ENCODE measurements around the gene ZNF839.
"Not testable (repeated sequence)": the region's sequence is repeated elsewhere in the genome, so short reads cannot be mapped to it uniquely, and the experiment has no call there.

ZNF839 gene

DNA sequence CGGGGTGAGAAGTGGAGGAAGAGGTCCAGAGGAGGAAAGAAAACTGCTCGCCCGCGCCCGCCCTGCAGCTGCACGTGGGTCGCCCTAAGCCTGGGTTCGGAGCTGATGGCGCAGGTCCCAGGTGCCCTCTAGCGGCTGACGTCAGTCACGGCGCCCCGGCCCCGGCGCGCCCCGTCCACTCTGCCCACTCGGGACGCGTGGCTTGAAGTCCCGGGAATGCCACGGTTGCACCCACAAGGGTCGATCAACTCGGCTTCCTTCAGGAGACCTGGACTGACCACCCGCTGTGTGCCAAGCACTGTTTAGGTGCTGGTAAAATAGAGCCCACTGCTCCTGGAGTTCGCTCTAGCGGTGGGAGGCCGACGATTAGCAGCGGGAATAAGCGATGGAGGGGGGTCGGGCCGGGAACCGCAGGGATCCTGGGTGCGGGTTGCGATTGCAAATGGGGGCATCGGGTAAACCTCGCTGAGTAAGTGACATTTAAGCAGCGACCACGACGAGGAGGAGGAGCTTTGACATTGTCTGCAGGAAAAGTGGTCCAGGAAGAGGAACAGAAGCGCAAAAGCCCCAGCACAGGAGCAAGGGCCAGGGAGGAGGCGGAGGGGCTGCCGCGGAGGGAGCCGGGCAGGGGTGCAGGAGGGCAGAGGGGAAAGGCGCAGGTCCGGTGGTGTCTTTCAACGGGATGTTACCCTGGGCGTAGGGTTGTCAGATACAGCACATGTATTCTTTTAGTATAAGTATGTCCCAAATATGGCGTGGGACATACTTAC is 5.1 kb upstream of the ZNF839 start:
- peak; percentile 66 for DNase-seq (ENCODE audit: low spot score)

DNA sequence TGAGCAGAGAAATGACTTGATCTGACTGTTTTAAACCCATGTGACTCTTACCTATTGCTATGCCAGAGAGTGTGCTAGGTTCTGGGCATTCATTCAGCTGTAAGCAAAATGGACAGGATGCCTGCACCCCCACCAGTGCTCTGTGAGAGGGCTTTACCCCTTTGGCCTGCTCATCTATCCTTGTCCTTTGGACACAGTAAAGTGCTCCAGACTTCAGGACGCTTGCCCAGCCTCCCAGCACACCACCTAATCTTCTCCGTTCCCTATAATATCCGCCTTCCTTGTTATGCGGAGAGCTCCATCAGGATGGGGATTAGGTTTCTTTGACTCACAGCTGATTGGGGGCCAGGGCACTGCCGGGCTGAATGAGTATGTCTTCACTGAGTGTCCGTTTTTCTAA is 4.4 kb upstream of the ZNF839 start:
- peak; percentile 31 for DNase-seq (ENCODE audit: low spot score)

DNA sequence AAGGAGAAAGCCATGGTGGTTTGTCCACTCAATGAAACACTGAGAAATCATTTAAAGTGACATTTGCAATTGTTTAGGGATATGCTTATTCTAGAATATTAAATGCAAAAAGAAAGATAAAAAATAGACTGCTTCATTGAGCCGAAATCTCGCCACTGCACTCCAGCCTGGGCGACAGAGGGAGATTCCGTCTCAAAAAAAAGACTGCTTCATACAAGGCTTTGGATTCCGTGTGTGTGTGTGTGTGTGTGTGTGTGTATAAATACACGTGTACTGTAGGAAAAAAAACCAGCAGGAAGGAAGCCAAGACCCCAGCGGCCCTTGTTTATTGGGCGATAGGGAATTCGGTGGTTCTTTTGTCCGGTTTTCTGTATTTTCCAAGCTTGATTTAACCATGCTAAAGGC is 3.2 kb upstream of the ZNF839 start:
- no peak for DNase-seq (ENCODE audit: low spot score)

DNA sequence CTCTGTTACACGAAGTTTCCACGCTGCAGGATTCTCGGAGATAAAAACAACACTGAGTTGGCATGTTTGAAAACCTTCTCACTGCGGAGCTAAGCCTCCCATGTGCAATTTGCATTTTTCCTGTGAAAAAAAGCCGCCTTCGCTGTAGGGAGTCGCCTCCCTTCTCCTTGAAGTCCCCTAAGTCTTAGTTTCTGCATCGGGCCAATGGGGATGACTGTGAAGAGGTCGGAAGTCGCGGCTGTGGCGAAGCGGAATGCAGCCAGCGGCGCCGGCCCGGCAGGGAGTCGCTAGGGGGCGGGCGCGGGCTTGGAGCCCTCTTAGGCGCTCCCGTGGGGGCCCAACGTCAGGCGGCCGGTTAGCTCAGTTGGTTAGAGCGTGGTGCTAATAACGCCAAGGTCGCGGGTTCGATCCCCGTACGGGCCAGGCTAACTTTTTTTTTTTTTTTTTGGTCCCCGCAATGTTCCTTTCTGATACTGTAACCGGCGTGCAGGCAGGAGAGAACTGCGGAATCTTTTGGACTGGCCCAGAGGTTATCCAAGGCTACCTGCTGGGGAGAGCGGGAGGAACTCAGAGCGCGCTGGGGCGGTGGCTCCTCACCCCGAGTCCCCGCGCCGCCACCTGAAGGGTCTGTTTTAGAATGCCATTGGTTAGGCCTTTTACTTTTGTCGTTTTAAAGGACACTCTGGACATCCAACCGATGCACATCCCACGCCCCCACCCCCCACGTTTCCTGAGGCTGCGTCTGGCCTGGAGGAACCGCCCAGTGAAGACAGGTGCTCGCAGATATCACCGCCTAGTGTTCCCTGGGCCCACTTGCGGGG is 2.6 kb upstream of the ZNF839 start:
- DNase-seq (ENCODE audit: low spot score): peak; percentile 84

DNA sequence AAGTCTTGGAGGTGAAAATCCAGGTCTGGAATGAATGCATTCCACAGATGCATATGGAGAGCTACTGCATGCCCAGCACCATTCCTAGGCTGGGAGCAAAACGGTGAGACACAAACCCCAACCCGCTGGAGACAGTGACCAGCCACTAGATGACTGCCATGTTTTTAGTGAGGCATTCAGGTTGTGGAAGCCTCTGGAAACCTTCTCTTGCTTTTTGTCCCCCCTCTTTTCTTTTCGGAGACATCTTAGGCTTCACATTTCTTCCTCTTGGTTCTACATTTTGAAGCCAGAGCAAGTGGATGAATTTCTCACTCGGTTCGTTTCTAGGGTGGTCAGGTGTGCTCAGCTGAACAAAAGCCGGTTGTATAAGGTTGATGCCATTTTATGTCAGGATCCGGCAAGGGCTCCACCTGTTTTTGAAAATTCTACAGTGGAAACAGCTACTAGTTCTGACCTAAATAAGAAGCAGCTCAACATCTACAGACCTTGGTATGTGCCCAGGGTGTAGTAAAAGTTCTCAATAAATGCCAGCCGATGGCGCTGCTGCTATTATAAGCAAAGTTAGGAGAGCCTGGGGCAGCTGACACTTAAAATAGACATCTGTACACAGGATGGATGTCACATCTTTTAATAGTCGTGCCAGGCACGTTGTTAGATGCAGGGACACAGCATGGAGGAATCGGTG is 1.8 kb upstream of the ZNF839 start:
- DNase-seq (ENCODE audit: low spot score): no peak

DNA sequence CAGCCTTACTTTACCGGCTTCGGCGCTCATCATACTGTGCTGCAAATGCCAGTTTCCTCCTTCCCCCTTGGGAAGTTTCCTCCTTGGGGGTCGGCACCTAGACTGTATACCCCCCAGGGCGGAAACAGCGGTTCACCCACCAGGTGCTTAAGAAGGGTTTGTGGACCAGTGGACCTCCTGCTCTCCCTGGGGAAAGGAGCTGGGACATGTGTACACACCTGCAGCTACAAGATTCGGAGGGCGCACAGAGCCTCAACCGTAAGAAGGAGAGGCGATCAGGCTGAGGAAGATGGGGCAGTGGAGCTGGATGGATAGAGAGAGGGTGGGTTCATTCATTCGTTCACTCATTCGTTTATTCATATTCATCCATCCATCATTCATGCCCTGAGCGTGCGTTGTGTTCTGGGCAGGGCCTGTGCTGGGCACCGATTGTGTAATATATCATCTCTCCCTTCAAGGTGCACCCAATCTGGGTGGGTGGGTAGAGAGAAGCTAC is 717 bp upstream of the ZNF839 start:
- DNase-seq (ENCODE audit: low spot score): no peak

DNA sequence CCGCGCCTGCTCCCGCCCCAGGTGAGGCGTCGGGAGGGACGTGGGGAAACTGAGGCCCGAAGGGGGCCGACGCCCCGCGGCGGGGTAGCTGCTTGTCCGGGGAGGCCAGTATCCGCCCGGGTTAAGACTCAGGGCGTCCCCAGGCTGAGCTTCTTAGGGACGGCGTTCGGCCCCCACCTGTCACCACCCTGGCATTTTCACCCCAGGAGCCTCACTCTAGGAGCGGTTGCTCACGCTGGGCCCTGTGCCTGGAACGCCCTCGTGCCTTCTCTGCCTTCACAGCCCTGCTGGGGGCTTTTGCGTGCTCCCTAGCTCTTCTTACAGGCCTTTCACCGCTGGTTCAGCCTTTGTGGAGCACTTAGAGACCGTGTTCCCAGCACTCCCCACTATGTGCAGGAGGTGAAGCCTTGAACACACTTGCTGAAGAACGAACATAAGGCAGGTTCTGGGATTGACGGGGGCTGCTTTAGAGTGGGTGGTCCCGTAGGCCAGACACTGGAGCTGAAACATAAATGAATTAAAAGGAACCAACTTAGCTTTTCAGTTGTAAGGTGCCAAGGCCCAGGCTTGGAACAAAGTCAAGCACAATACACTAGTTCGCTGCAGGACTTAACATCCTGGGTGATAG is 601 bp downstream of the ZNF839 start:
- no peak for DNase-seq (ENCODE audit: low spot score)

DNA sequence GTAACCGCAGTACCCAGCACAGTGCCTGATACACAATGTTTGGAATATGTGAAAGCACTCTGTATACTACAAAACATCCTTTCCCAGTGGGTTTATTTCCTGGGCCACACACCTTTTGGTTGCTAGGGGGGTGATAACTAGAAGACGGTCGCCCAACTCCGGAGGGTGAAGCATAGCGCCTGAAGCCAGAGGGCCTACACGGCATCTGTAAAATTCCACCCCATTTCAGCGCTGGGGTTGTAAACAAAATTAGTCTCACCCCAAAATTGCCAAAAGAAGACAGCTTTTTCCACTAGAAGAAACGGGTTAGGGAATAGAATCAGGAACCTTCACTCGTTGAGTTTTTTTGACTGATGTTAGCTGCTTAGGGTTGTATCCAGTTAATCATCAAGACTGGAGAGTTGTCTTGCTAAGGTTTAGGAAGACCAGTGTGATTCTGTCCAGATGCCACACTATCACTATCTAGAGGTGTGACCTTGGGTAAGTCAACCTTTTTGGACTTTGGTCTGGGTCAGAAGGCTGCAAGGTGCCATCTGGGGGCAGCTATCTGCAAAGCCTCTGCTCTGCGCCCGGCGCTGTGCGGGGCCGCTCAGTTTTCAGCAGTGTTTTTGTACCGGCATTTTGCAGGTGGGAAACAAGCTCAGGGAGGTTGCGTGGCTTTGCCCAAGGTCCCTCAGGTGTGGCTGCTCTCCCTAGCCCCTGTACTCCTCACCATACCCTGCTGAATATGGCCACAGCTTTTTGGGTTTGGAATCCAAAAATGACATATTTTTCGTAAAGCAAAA is 1.3 kb downstream of the ZNF839 start:
- DNase-seq (ENCODE audit: low spot score): no peak

DNA sequence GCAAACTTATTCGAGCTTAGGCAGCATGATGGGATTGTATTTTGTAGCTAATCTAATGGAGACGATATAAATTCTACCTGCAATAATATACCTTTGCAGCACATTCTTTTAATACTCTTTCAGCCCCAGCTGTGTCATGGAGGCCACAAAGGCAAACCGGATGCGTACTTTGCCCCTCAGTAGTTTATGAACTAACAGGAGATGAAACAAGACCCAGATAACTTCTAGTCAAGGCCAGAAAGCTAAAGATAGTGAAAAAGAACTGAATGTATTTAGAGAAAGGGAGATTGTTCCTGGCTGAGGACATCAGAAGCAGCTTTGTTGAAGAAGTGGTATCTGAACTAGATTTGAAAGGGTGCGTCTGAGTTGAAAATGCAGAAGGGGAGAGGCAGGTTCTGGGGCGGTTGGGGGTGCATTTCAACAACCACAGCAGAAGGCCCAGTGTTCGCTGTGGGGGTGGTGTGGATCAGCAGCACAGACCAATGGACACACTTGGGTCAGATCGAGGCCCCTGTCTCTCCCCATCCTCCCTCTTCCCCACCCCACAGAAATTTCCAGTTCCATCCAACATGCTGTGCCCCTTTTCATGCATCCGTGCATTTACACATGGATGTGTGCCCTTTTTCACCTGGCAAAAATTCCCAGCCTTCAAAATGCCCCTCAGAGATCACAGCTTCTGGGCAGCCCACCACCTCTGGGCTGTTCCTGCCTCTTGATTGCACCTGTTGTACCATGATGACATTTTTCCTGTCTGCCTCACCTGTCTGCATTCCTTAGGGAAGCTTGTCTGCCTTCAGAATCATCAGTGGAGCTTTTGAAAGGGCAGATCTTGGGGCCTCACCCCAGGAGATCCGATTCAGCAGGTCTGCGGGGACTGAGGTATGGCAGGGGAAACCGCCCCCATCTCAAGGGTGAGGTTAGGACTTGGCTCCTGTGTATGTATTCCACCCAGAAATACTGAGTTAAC is 2.2 kb downstream of the ZNF839 start:
- DNase-seq (ENCODE audit: low spot score): no peak

DNA sequence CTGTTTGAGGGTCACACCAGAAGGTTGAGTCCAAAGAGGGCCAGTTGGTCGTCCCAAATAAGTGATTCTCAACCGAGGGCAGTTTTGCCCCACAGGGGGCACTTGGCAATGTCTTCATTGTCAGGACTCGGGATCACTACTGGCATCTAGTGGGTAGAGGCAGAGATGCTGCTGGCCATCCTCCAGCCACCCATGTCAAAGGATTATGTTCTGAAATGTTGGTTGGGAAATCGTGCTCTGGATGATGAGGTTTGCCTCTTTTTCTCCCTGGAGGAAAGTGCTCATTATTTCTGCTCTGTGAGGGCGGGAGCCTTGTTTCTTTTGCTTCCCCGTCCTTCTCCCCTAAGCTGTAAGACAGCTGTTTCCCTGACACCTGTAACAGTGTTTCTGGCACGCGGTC is 3.6 kb downstream of the ZNF839 start:
- no peak for DNase-seq (ENCODE audit: low spot score)

DNA sequence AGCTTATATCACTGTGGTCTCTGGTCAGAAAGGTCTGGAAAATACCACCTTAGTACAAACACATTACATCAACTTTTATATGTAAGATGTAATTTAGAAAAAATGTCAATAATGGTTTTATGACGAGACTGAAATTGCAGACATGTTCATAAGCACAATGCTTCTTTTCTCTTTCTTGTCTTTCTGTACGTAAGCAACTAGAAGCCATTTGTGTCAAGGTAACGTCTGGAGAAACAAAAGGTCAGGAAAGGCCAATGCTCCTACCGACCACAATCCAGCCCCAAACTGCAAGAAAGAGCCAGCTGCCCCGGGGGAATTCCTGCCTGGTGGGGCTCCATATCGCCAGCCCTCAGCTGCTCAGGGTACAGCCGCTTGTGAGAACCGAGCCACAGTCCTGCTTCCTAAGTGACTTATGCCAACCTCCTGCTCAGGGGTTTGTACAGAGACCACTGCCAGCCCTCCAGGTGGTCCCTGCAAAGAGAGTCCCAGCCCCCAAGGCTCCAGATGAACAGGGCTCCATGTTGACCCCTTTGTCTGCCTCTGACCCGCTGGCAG is 6.3 kb downstream of the ZNF839 start:
- DNase-seq (ENCODE audit: low spot score): no peak

DNA sequence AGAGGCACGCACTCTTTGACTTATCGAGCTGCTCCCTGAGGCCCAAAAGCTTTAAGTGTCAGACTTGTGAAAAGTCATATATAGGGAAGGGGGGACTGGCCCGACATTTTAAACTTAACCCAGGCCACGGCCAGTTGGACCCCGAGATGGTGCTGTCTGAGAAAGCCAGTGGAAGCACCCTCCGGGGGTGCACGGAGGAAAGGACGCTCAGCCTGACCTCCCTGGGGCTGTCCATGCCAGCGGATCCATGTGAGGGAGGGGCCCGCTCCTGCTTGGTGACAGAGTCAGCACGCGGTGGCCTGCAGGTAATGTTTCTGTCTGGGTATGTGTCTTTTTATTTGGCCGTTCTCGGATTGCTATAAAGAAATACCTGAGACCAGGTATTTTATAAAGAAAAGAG is 7.0 kb downstream of the ZNF839 start:
- DNase-seq (ENCODE audit: low spot score): no peak

DNA sequence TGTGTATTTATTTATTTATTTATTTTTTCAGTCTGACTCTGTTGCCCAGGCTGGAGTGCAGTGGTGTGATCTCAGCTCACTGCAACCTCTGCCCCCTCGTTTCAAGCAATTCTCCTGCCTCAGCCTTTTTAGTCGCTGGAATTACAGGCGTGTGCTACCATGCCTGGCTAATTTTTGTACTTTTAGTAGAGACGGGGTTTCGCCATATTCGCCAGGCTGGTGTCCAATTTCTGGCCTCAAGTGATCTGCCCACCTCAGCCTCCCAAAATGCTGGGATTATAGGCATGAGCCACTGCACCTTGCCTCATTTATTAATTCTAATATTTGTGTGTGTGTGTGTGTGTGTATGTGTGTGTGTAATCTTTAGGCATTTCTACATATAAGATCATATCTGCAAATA is 9.8 kb downstream of the ZNF839 start:
- not testable (repeated sequence) for DNase-seq (ENCODE audit: low spot score)

DNA sequence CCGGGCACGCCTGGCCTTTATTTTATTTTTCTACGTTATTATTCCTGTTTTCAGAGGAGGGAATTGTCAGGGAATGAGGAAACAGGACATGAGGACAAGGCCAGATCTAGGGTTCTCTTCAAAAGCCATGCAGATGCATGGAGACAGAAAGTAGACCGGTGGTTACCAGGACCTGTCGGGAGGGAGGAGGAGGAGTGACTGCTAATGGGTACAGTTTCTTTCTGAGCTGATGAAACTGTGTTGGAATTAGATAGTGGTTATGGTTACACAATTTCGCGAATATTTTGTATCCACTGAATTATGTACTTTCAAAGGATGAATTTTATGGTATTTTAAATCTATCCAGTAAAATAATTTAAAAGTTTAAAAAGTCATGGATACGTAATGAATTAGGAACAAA is 11.3 kb downstream of the ZNF839 start:
- DNase-seq (ENCODE audit: low spot score): no peak

DNA sequence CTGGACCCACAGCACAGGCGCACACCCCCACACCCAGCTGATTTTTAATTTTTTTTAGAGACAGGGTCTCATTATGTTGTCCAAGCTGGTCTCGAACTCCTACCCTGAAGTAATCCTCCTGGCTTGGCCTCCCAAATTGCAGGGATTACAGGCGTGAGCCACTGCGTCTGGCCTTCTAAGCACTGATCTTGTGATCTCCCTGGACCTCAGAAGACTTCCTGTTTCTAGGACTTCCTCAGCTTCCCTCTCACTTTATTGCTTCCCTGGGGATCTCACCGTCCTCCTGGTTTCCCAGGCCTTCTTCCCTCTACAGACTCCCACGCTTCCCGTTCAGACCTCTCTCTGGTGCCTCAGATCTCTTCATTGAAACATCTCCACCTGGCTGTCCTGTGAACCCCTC is 13.8 kb downstream of the ZNF839 start:
- no peak for DNase-seq (ENCODE audit: low spot score)

DNA sequence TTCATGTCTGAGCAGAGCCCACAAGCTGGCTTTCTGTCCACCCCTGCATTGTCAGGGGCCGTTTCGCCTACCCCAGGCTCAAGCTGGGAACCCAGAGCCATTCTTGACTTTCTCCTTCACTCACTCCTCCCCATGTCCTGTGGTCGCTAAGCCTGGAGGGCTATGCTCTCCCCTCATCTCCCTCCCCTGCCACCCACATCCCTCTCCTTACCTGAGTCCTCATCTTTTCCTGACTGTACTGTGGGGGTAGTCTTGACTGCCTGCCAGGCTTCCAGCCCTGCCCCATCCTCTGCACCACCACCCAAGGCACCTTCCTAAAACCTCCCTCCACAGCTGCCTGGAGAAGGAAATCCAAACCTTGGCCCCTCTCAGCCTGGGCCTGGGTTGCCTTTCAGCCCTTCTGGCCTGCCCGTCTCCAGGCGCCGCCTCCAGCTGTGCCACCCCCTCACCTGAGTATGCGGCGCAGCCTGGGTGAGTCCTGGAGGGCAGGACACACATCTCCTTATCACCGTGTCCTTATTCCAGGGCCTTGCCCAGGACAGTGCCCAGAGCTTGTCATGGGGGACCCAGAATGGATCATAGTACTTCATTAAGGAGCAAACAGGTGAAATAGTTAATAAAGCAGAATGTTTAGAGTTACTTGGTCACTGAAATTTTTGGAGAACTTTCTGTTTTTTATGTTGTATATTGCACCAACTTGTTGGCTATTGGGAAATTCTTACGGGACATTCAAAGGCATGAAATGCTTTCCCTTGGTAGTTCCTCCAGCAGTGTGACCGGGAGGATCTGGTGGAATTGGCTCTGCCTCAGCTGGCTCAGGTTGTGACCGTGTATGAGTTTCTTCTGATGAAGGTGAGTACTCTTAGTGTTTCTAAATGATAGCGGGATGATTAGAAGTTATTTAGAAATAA is 14.5 kb downstream of the ZNF839 start:
- DNase-seq (ENCODE audit: low spot score): no peak

DNA sequence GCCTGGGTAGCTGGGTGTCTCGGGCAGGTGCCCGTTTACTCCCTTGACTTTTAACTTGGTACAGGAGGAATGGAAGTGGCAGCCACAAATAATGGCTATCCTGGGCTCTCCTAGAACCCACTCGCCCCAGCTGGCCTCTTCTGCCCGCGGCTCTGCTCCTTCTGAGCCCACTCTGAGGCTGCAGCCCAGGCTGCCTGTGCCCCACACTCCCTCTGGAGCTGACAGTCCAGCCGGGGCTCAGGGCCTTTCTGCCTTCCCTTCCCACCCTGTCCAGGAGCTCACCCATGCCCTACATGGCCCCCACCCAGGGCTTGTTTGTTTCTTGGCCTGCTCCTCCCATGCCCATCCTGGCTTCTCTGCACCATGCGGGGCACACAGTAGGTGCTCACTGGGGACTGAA is 15.6 kb downstream of the ZNF839 start:
- no peak for DNase-seq (ENCODE audit: low spot score)

DNA sequence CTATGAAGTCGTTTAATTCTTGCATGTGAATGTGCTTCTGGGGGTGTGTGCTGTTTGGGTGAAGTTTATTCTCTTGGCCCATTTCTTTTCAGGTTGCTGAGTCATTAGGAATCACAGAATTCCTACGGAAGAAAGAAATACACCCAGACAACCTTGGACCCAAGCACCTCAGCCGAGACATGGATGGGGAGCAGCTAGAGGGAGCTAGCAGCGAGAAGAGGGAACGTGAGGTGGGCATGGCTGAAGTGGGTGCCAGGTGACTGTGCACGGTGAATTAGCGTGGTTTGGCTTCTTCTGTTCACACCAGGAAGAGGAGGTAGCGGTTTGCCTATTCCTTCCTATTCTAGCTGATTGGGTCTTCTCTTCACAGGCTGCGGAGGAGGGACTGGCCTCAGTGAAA is 19.2 kb downstream of the ZNF839 start:
- DNase-seq (ENCODE audit: low spot score): no peak

Data from SK-N-DZ (cell line).